ENCODE measurements around the gene MYL5. TPM values are rescaled to one million over a fixed set of nuclear protein-coding genes. Genes with fewer than 3 reads are reported as not detected.

Gene MYL5
- polyA plus RNA-seq, 2 of the 4 experiments (the other 2 are of a cell fraction): 8.0 to 8.3 TPM

- TF ChIP-seq, protein P1, sequence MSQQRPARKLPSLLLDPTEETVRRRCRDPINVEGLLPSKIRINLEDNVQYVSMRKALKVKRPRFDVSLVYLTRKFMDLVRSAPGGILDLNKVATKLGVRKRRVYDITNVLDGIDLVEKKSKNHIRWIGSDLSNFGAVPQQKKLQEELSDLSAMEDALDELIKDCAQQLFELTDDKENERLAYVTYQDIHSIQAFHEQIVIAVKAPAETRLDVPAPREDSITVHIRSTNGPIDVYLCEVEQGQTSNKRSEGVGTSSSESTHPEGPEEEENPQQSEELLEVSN (IDR thresholded peaks at IDR 0.05; ENCODE audit: borderline replicate concordance, low read depth): no peak
- no peak for TF ChIP-seq TFCP2L1 (CRISPR knock-in tag; IDR thresholded peaks at IDR 0.05)
- no peak for TF ChIP-seq FOSL2 (IDR thresholded peaks at IDR 0.05)
- no peak for TF ChIP-seq FOSL2 (CRISPR knock-in tag; IDR thresholded peaks at IDR 0.05)
- no peak for TF ChIP-seq CEBPB (IDR thresholded peaks at IDR 0.05)
Measured at GRCh38 chr4:683982-684622, 9.8 kb downstream of the MYL5 start (continued).

GRCh38 chr4:684623-685327 is 10.4 kb downstream of the MYL5 start:
- no peak for ATAC-seq
- no peak overlapping the region for H3K4me3 ChIP-seq
- FAIRE-seq: no peak
- H3K4me1 ChIP-seq: peaks cover 31% of the 10 kb centered on the region
- H3K4me2 ChIP-seq: no peak overlapping the region
- ChIA-PET POLR2A (no interaction called here), CTCF (interaction anchor here (0.7 to 1.4 kb wide), 8 partner anchors 7 to 83 kb away, joined by 3 to 8 read pairs (median 4); partner anchors contain the start of genes ATP5ME and MYL5)
- H3K27ac ChIP-seq: no peak overlapping the region
- WGBS (ENCODE audit: missing lambda C conversion rate): 71% methylated on average over 9 of the region's 21 CpGs
- no peak for TF ChIP-seq EHF (CRISPR knock-in tag; IDR thresholded peaks at IDR 0.05)
- TF ChIP-seq, protein P1 (IDR thresholded peaks at IDR 0.05; ENCODE audit: borderline replicate concordance, low read depth): no peak
- TF ChIP-seq, protein P2, sequence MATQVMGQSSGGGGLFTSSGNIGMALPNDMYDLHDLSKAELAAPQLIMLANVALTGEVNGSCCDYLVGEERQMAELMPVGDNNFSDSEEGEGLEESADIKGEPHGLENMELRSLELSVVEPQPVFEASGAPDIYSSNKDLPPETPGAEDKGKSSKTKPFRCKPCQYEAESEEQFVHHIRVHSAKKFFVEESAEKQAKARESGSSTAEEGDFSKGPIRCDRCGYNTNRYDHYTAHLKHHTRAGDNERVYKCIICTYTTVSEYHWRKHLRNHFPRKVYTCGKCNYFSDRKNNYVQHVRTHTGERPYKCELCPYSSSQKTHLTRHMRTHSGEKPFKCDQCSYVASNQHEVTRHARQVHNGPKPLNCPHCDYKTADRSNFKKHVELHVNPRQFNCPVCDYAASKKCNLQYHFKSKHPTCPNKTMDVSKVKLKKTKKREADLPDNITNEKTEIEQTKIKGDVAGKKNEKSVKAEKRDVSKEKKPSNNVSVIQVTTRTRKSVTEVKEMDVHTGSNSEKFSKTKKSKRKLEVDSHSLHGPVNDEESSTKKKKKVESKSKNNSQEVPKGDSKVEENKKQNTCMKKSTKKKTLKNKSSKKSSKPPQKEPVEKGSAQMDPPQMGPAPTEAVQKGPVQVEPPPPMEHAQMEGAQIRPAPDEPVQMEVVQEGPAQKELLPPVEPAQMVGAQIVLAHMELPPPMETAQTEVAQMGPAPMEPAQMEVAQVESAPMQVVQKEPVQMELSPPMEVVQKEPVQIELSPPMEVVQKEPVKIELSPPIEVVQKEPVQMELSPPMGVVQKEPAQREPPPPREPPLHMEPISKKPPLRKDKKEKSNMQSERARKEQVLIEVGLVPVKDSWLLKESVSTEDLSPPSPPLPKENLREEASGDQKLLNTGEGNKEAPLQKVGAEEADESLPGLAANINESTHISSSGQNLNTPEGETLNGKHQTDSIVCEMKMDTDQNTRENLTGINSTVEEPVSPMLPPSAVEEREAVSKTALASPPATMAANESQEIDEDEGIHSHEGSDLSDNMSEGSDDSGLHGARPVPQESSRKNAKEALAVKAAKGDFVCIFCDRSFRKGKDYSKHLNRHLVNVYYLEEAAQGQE (IDR thresholded peaks at IDR 0.05): no peak
- no peak for TF ChIP-seq HES2 (IDR thresholded peaks at IDR 0.05)
- TF ChIP-seq, protein P3, sequence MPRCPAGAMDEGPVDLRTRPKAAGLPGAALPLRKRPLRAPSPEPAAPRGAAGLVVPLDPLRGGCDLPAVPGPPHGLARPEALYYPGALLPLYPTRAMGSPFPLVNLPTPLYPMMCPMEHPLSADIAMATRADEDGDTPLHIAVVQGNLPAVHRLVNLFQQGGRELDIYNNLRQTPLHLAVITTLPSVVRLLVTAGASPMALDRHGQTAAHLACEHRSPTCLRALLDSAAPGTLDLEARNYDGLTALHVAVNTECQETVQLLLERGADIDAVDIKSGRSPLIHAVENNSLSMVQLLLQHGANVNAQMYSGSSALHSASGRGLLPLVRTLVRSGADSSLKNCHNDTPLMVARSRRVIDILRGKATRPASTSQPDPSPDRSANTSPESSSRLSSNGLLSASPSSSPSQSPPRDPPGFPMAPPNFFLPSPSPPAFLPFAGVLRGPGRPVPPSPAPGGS (IDR thresholded peaks at IDR 0.05): no peak
- no peak for TF ChIP-seq HOXB13 (CRISPR knock-in tag; IDR thresholded peaks at IDR 0.05; ENCODE audit: low read depth)
- no peaks in the 10 kb centered on the region for H3K9me3 ChIP-seq
- DNase-seq (ENCODE audit: low read depth in 1 of 2, low spot score in 1 of 2): no peak

GRCh38 chr4:685679-686412 is 11.5 kb downstream of the MYL5 start:
- CTCF ChIA-PET: interaction anchor here (0.6 kb wide), 1 partner anchor 10 kb away, joined by 4 read pairs; no protein-coding TSS in a partner anchor
- Histone ChIP-seq H3K4me3 (no peak overlapping the region), H3K4me2 (no peak overlapping the region), H3K4me1 (peaks cover 28% of the 10 kb centered on the region), H3K27ac (peak overlapping the region in 1 of 2 experiments; percentile 98; a peak in 3 of 6 replicates), H3K9me3 (no peaks in the 10 kb centered on the region)
- POLR2A ChIA-PET: no interaction called here
- TF ChIP-seq TP53 (CRISPR knock-in tag; IDR thresholded peaks at IDR 0.05): no peak
- TF ChIP-seq HDAC2 (IDR thresholded peaks at IDR 0.05): no peak
- TF ChIP-seq PBX3 (IDR thresholded peaks at IDR 0.05): no peak
- ATAC-seq: no peak
- FAIRE-seq: no peak
- DNase-seq (ENCODE audit: low read depth in 1 of 2, low spot score in 1 of 2): no peak
- 96% methylated on average over 13 of the region's 37 CpGs for WGBS (ENCODE audit: missing lambda C conversion rate)
